ENCODE measurements around the gene AK4.

AK4 gene

GRCh38 chr1:65176591-65176990, 28.6 kb downstream of the AK4 start:
- no peak for DNase-seq (ENCODE audit: low read depth in 2 of 2)

- DNase-seq (ENCODE audit: low read depth in 2 of 2): no peak
Observed at GRCh38 chr1:65177457-65177856, 29.5 kb downstream of the AK4 start.

DNA sequence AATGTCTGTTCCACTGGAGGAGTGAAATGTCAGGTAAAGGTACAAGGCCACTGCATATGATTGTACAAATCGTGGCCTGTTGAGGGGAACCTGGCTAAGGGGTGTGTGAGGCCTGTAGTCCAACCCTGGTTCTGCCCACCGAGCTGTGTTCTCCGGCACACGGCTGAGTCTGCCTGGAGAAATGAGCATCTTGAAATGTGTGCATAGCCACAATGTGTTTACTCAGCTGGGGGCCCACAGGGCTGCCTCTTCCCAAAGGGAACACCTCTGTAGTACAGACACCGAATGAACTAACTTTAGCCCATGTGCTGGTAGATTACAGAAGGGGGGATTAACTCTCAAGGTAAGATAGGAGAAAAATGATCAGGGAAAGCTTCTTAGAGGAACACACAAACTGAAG, 30.2 kb downstream of the AK4 start:
- DNase-seq (ENCODE audit: low read depth in 2 of 2): no peak

DNA sequence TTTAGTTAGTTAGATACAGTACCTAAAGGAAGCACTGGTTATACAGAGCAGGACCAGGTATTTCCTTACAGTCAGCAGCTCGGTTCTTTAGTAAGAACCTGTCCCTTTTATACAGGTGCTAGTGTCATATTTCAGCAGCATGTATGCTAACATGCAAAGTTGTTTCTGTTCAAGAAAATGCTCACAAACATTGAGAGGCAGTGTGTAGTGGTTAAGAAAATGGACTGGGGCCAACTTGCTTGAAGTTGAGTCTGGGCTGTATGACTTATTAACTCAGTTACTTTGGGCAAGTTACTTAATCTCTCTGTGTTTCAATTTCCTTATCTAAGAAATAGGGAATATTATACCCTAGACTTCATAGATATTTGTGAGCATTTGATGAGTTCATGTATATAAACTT, 31.1 kb downstream of the AK4 start:
- DNase-seq (ENCODE audit: low read depth in 2 of 2): no peak

- DNase-seq (ENCODE audit: low read depth in 2 of 2): no peak
Observed at GRCh38 chr1:65180977-65181376, 33.0 kb downstream of the AK4 start.

DNA sequence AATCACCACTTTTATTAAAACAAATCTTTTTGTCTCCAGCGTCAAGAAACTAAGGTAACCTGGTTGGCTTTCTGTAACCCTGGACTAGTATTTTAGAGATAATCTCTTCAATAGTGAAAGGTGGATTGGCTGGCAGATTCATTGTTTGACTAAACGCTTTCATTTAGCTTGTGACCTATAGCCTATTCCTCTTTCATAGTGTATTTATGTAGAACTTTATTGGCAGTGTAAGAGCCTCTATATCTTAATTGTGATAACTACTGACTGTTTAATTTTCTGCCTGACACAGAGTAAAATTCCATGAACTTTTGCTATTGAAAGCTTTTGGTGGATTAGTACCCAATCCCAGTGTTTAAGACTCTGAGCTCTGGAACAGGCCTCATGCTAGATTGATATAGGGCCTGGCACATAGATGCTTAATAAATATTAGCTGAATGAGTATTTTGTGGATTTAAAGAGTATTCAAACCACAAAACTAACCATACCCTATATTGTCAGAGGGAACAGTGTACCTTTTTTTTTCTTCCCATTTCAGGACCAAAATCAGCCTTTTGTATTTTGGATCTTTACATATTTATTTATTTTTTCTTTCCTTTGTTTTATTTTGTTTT, 34.8 kb downstream of the AK4 start:
- no peak for DNase-seq (ENCODE audit: low read depth in 2 of 2)

DNA sequence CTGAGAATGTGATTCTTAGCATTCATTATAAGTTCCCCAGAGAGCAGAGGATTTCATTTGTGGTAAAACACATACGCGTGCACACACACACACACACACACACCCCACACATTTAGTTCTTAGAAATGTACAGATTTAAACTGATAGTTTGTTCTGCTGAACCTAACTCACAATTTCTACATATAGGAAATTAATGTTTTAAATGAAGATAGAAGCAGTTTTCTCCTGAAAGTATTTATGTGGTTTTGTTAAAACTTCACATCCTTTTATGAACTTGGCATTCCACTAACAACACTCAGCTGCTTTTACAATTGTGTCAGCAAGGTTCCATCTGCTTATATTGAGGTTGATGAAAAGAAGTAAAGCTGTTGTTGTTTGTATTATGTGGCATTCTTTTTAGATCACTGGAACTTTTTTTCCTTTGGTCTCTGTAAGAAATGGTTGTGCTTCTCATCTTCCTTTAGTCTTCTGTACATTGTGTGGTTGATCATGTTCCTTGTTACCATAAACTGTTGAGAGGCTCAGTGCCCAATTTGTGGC, 41.6 kb downstream of the AK4 start:
- no peak for DNase-seq (ENCODE audit: low read depth in 2 of 2)

- DNase-seq (ENCODE audit: low read depth in 2 of 2): no peak
Observed at GRCh38 chr1:65190229-65190628, 42.2 kb downstream of the AK4 start.

DNA sequence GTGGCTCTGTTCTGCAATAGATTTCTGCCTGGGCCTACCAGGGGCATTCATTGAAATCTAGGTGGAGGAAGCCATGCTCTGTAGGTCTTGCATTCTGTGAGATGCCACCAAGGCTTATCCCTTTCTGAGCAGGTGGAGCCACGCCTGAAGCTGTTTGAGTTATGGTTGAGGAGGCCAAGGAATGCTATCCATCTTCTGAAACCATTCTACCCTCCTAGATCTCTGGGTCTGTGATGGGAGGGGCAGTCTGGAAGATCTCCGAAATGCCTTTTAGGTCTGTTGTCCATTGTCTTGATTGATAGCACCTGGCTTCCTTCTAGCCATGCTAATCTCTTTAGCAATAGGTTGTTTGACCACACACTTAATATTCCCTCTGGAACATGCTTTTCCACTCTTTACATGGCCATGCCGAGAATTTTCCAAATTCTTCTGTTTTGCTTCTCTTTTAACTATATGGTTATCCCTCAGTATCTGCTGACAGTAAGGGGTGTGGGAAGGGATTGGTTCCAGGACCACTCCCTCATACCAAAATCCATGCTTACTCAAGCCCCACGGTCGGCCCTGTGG, 45.2 kb downstream of the AK4 start:
- no peak for DNase-seq (ENCODE audit: low read depth in 2 of 2)

DNA sequence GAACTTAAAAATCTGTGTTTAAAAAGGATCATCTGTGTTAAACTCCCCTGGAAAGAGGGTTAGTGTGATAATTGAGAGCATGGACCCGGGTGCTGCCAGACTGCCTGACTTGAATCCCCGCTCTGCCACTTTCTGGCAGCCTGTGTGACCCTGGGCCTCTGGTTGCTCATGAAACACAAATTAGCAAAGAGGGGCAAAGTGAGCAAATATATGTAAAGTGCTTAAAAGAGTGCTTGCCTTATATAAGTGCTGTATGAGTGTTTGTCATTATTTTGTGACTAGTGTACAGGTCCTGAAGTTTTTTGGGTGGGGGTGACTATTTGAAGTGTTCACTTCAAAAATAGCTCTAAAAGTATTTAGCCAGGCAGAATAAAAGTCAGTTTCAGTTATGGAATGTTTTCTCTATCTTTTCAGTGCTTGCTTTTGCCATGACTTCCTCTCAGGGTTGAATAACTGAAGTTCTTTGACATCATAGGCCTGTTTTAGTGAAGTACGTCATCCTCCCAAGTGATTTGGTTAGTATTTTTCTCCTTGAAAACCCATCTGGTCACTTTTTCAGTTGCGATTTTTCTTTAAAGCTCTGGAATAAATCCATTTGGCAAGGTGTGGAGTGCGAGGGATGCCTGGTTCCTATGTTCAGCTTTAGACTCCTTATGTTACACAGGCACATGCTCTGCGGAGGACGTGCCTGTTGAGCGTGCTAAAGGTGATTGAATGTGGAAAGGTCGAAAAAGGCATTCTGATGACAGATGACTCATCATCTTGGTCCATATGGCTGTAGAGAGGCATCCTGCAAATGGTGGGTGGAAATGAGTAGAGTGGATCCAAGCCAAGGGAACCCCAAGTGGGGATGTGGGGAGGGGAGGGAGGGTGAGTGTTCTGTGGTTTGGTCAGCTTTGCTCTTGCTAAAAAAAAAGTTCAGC, 47.8 kb downstream of the AK4 start:
- DNase-seq (ENCODE audit: low read depth in 2 of 2): no peak

- no peak for DNase-seq (ENCODE audit: low read depth in 2 of 2)
Observed at GRCh38 chr1:65196926-65197325, 48.9 kb downstream of the AK4 start.

- no peak for DNase-seq (ENCODE audit: low read depth in 2 of 2)
Observed at GRCh38 chr1:65197636-65198035, 49.6 kb downstream of the AK4 start.

- no peak for DNase-seq (ENCODE audit: low read depth in 2 of 2)
Observed at GRCh38 chr1:65198096-65198495, 50.1 kb downstream of the AK4 start.

- DNase-seq (ENCODE audit: low read depth in 2 of 2): no peak
Observed at GRCh38 chr1:65200411-65200810, 52.4 kb downstream of the AK4 start.

DNA sequence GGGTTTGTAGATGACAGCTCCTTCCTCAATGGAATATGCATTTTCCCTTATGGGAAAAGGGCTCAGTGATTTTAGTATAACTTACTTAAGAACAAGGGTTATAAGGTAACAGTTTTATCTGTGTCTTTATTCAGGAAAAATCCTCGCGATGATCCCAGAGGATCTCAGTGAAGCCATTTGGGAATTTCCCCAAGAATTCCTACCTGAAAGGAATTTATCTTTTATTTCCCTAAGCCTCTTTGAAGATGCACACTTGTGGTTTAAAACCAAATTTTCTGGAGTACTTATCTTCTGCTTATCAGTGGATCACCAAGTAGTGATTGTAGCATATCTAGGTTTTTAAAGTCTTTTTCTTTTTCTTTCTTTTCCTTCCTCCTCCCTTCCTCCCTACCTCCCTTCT, 58.8 kb downstream of the AK4 start:
- no peak for DNase-seq (ENCODE audit: low read depth in 2 of 2)

DNA sequence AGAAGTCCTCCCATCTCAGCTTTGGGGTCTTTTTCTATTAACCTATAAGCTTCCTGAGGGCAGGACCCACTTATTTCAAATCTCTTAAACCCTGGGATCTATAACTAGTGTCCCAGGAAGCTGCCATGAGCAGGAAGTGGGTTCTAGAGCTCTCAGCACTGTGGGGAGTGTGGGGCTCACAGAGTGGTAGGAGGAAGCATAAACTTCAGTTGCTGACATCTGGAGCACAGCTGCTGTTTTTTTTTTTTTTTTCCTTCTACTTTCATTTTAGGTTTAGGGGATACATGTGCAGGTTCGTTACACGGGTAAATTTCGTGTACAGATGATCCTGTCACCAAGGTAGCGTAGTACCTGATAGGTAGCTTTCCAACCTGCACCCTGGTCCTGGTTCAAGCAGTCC, 59.3 kb downstream of the AK4 start:
- DNase-seq (ENCODE audit: low read depth in 2 of 2): no peak

DNA sequence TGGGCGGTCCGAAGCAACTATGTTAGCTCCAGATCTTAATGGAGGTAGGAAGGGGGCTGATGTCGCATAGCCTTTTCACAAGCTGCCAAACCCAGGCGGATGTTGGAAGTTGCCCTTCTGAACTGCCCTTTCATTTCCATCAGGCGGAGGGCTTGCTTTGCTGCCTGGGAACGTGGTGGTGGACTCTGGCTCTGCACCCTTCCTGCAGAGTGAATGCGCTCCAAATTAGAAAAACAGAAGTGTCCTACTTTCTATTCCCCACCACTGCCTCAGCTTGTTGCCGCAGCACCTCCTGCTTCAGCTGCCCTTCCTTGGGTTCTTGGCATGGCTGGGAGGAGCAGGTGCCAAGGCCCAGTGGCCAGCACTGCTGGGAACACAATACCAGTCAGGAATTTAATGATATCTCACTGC, 60.6 kb downstream of the AK4 start:
- no peak for DNase-seq (ENCODE audit: low read depth in 2 of 2)

GRCh38 chr1:65209005-65209885, 61.2 kb downstream of the AK4 start:
- DNase-seq (ENCODE audit: low read depth in 2 of 2): no peak

DNA sequence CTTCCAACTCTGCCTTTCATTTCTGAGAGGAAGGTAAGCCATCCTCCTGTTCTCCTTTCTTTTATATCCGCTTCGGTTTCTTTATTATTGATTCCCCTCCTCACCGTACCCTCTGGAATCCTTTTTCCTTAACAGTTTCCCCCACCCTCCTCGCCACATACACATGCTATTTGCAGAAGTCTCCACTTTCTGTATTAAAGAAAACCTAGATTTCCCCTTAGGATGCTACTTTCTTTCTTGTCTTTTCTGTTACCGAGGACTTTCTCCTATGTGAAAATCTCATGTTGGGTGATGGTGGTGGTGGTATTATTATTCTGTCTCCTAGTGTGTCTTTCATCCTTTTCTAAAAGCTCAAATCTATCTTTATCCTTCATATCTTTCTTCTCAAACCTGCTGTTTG, 62.3 kb downstream of the AK4 start:
- no peak for DNase-seq (ENCODE audit: low read depth in 2 of 2)

GRCh38 chr1:65211331-65211730, 63.3 kb downstream of the AK4 start:
- DNase-seq (ENCODE audit: low read depth in 2 of 2): no peak

DNA sequence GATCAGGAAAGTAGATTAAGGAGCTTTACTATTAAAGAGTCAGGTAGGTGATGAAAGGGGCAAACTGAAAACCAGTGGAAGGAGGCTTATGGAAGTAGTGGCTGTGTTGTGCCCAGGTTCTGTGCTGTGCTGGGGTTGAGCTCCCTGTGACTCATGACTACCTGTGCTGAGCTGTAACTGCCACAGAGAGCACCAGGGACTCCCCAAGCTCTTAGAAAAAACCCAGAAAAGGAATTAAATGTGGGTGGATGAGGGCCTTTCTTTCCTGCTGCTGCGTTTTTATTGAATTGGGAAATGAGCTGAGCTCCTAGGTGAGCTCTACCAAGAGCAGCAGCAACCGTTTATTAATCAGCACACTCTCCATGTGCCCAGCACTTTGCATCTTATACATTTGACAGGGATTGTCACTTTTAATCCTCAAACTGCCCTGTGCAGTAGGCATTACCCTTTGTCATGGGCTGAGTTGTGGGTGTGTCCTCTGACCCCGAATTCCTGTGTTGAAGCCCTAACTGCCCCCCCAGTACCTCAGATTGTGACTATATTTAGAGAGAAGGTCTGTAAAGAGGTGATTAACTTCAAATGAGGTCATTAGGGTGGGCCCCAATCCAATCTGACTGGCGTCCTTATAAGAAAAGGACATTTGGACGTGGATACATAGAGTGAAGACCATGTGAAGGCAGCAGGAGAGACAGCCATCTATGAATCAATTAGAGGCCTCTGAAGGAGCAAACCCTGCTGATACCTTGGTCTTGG, 65.4 kb downstream of the AK4 start:
- no peak for DNase-seq (ENCODE audit: low read depth in 2 of 2)
